Measurements from ENCODE around the gene TNS2. TPM values are rescaled to one million over a fixed set of nuclear protein-coding genes. Genes with fewer than 3 reads are reported as not detected.
"Not testable (repeated sequence)": the region's sequence is repeated elsewhere in the genome, so short reads cannot be mapped to it uniquely, and the experiment has no call there.

TNS2 gene
- total RNA-seq, 1 experiment from 2014 or later = 0.48 TPM

- no peak overlapping the region for H3K9ac ChIP-seq (ENCODE audit: low read length)
- no peak overlapping the region for H3K4me3 ChIP-seq (ENCODE audit: low read length)
- H3K36me3 ChIP-seq (ENCODE audit: insufficient read depth, low read length) = no peaks in the 10 kb centered on the region
- H3K27me3 ChIP-seq (ENCODE audit: low read length) = no peaks in the 10 kb centered on the region
- H2AFZ ChIP-seq (ENCODE audit: low read length) = no peak overlapping the region
- H3K27ac ChIP-seq (ENCODE audit: low read length) = no peak overlapping the region
- no peaks in the 10 kb centered on the region for H3K4me1 ChIP-seq (ENCODE audit: low read length)
- H3K9me2 ChIP-seq (replicated peaks; ENCODE audit: insufficient read depth, low read length) = no peaks in the 10 kb centered on the region
- H4K20me1 ChIP-seq (ENCODE audit: insufficient read depth, low read depth, low read length) = no peaks in the 10 kb centered on the region
- no peaks in the 10 kb centered on the region for H3K9me3 ChIP-seq (ENCODE audit: low read length)
- H3K4me2 ChIP-seq (ENCODE audit: low read depth, low read length, poor library complexity, severe bottlenecking) = no peak overlapping the region
- no peak for DNase-seq
- no peaks in the 10 kb centered on the region for H3K79me2 ChIP-seq (ENCODE audit: low read length)
Observed at GRCh38 chr12:53091756-53092155, 41.9 kb downstream of the TNS2 start.

GRCh38 chr12:53093777-53094393 lies 44.0 kb downstream of the TNS2 start:
- Histone ChIP-seq H3K27ac (ENCODE audit: low read length) (no peak overlapping the region), H4K20me1 (ENCODE audit: insufficient read depth, low read depth, low read length) (no peaks in the 10 kb centered on the region), H3K9me2 (replicated peaks; ENCODE audit: insufficient read depth, low read length) (no peaks in the 10 kb centered on the region), H3K27me3 (ENCODE audit: low read length) (0 out of 2 replicates have a peak, but pooled peaks cover 3% of the 10 kb centered on the region), H3K79me2 (ENCODE audit: low read length) (no peaks in the 10 kb centered on the region), H3K4me2 (ENCODE audit: low read depth, low read length, poor library complexity, severe bottlenecking) (no peak overlapping the region), H3K36me3 (ENCODE audit: insufficient read depth, low read length) (no peaks in the 10 kb centered on the region), H3K4me3 (ENCODE audit: low read length) (no peak overlapping the region), H3K4me1 (ENCODE audit: low read length) (peaks cover 18% of the 10 kb centered on the region), H3K9me3 (ENCODE audit: low read length) (no peaks in the 10 kb centered on the region), H3K9ac (ENCODE audit: low read length) (no peak overlapping the region), H2AFZ (ENCODE audit: low read length) (peak overlapping the region; percentile 34; the same call in 1 of the 2 replicates)
- no peak for DNase-seq

DNA sequence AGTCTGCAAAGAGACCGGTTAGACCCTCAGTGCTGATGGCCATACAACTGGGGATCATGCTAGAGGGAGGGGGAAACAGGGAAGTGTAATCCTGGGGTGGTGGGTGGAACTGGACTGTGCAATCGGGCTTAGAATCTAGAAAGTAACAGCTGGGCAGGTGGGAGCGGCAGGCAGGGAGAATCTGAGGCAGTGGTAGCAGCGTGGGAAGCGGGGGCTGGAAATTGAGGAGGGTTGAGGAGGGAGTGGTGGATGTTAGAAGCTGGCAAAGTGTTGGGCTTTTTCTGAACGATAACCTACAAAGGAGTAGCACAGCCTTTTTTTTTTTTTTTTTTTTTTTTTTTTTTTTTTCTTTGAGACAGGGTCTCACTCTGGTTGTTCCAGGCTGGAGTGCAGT lies 44.5 kb downstream of the TNS2 start:
- Histone ChIP-seq H3K9ac (ENCODE audit: low read length) (no peak overlapping the region), H2AFZ (ENCODE audit: low read length) (no peak overlapping the region; the same call in 1 of the 2 replicates)

GRCh38 chr12:53094796-53095595 lies 45.1 kb downstream of the TNS2 start:
- not testable (repeated sequence) for DNase-seq; H3K9me2 ChIP-seq (replicated peaks; ENCODE audit: insufficient read depth, low read length); H2AFZ ChIP-seq (ENCODE audit: low read length); H3K4me2 ChIP-seq (ENCODE audit: low read depth, low read length, poor library complexity, severe bottlenecking); H3K4me3 ChIP-seq (ENCODE audit: low read length); H3K9me3 ChIP-seq (ENCODE audit: low read length); H3K27me3 ChIP-seq (ENCODE audit: low read length); H3K36me3 ChIP-seq (ENCODE audit: insufficient read depth, low read length); H4K20me1 ChIP-seq (ENCODE audit: insufficient read depth, low read depth, low read length); H3K9ac ChIP-seq (ENCODE audit: low read length); H3K79me2 ChIP-seq (ENCODE audit: low read length); H3K27ac ChIP-seq (ENCODE audit: low read length)
- H3K4me1 ChIP-seq (ENCODE audit: low read length) = peaks cover 21% of the 10 kb centered on the region

More for the DNA sequence above, 44.5 kb downstream of the TNS2 start:
- no peaks in the 10 kb centered on the region for H3K36me3 ChIP-seq (ENCODE audit: insufficient read depth, low read length)
- no peaks in the 10 kb centered on the region for H3K79me2 ChIP-seq (ENCODE audit: low read length)
- no peak overlapping the region for H3K4me2 ChIP-seq (ENCODE audit: low read depth, low read length, poor library complexity, severe bottlenecking)
- no peak overlapping the region for H3K27ac ChIP-seq (ENCODE audit: low read length)
- H3K4me1 ChIP-seq (ENCODE audit: low read length) = peaks cover 21% of the 10 kb centered on the region
- H3K4me3 ChIP-seq (ENCODE audit: low read length) = no peak overlapping the region
- no peaks in the 10 kb centered on the region for H3K9me3 ChIP-seq (ENCODE audit: low read length)
- H3K27me3 ChIP-seq (ENCODE audit: low read length) = 0 out of 2 replicates have a peak, but pooled peaks cover 3% of the 10 kb centered on the region
- H4K20me1 ChIP-seq (ENCODE audit: insufficient read depth, low read depth, low read length) = no peaks in the 10 kb centered on the region
- no peaks in the 10 kb centered on the region for H3K9me2 ChIP-seq (replicated peaks; ENCODE audit: insufficient read depth, low read length)
- no peak for DNase-seq

- DNase-seq; H3K4me3 ChIP-seq (ENCODE audit: low read length); H4K20me1 ChIP-seq (ENCODE audit: insufficient read depth, low read depth, low read length); H3K27ac ChIP-seq (ENCODE audit: low read length); H3K9me2 ChIP-seq (replicated peaks; ENCODE audit: insufficient read depth, low read length); H3K36me3 ChIP-seq (ENCODE audit: insufficient read depth, low read length); H3K27me3 ChIP-seq (ENCODE audit: low read length); H3K79me2 ChIP-seq (ENCODE audit: low read length); H3K9ac ChIP-seq (ENCODE audit: low read length); H3K9me3 ChIP-seq (ENCODE audit: low read length); H3K4me2 ChIP-seq (ENCODE audit: low read depth, low read length, poor library complexity, severe bottlenecking); H2AFZ ChIP-seq (ENCODE audit: low read length): not testable (repeated sequence)
- peaks cover 21% of the 10 kb centered on the region for H3K4me1 ChIP-seq (ENCODE audit: low read length)
Observed at GRCh38 chr12:53095596-53095895, 45.7 kb downstream of the TNS2 start.

DNA sequence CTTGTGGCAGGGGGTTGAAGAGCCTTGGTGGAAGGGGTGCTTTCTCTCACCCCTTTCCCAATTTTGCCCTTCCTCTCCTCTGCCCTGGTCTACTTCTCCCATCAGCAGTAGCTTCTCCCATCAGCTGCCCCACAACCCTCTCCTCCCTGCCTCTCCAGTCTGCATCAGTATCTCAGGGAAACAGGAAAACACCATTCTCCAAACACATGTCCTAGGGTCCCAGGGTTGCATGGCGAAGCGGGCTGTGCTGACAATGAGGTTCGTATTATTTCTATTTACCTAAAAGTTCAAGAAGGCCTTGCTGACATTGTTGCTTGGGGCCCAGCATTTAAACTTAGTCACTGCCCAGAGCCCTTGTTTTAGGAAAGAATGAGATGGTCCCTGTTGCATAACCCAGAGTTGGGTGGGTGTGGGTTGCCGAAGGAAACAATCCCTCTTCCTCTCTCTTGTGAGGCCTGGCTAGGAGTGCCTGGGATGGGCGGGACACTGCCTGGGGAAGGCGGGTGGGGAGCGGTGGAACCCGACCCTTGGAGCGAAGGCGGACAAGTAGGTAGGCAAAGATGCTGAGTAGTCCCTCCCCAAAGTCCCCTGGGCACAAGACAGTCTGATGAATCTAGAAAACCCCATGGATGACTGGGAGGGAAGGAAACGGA lies 46.4 kb downstream of the TNS2 start:
- H3K79me2 ChIP-seq (ENCODE audit: low read length) = no peaks in the 10 kb centered on the region
- H3K4me2 ChIP-seq (ENCODE audit: low read depth, low read length, poor library complexity, severe bottlenecking) = no peak overlapping the region
- H3K4me3 ChIP-seq (ENCODE audit: low read length) = no peak overlapping the region
- no peaks in the 10 kb centered on the region for H3K9me2 ChIP-seq (replicated peaks; ENCODE audit: insufficient read depth, low read length)
- H3K9me3 ChIP-seq (ENCODE audit: low read length) = no peaks in the 10 kb centered on the region
- H3K36me3 ChIP-seq (ENCODE audit: insufficient read depth, low read length) = no peaks in the 10 kb centered on the region
- DNase-seq = no peak
- H2AFZ ChIP-seq (ENCODE audit: low read length) = no peak overlapping the region
- H3K27me3 ChIP-seq (ENCODE audit: low read length) = 0 out of 2 replicates have a peak, but pooled peaks cover 3% of the 10 kb centered on the region
- H3K27ac ChIP-seq (ENCODE audit: low read length) = no peak overlapping the region
- no peak overlapping the region for H3K9ac ChIP-seq (ENCODE audit: low read length)
- H3K4me1 ChIP-seq (ENCODE audit: low read length) = peaks cover 21% of the 10 kb centered on the region
- no peaks in the 10 kb centered on the region for H4K20me1 ChIP-seq (ENCODE audit: insufficient read depth, low read depth, low read length)

GRCh38 chr12:53096759-53097158 lies 46.9 kb downstream of the TNS2 start:
- Histone ChIP-seq H3K4me1 (ENCODE audit: low read length) (peaks cover 21% of the 10 kb centered on the region), H3K9me3 (ENCODE audit: low read length) (no peaks in the 10 kb centered on the region), H4K20me1 (ENCODE audit: insufficient read depth, low read depth, low read length) (no peaks in the 10 kb centered on the region), H3K9me2 (replicated peaks; ENCODE audit: insufficient read depth, low read length) (no peaks in the 10 kb centered on the region), H3K27ac (ENCODE audit: low read length) (no peak overlapping the region), H3K79me2 (ENCODE audit: low read length) (no peaks in the 10 kb centered on the region), H3K36me3 (ENCODE audit: insufficient read depth, low read length) (no peaks in the 10 kb centered on the region), H3K9ac (ENCODE audit: low read length) (no peak overlapping the region), H3K4me2 (ENCODE audit: low read depth, low read length, poor library complexity, severe bottlenecking) (peak overlapping the region; percentile 76), H3K27me3 (ENCODE audit: low read length) (0 out of 2 replicates have a peak, but pooled peaks cover 3% of the 10 kb centered on the region), H2AFZ (ENCODE audit: low read length) (no peak overlapping the region), H3K4me3 (ENCODE audit: low read length) (no peak overlapping the region)
- DNase-seq = no peak

DNA sequence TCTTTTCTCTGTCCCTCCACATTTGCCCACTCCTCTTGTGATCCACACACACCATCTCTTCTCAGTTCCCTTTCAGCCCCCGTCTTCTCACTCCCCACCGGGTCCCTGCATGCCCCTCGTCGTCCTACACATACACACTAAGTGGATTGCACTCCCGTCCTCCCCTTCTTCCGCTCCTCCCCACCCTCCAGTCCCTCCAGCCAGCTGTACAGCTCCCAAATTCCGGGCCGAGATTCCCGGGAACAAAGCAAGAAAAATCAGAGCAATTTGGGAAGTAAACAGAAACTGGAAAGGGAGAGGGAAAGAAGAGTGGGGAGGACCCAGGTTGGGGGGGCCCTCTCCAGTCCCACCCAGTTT lies 47.3 kb downstream of the TNS2 start:
- no peak for DNase-seq
- H3K4me3 ChIP-seq (ENCODE audit: low read length) = peak overlapping the region; percentile 68; the same call in 1 of the 2 replicates
- H3K27ac ChIP-seq (ENCODE audit: low read length) = no peak overlapping the region
- H3K36me3 ChIP-seq (ENCODE audit: insufficient read depth, low read length) = no peaks in the 10 kb centered on the region
- peak overlapping the region; percentile 96; the same call in 1 of the 2 replicates for H2AFZ ChIP-seq (ENCODE audit: low read length)
- no peaks in the 10 kb centered on the region for H3K79me2 ChIP-seq (ENCODE audit: low read length)
- no peaks in the 10 kb centered on the region for H3K9me3 ChIP-seq (ENCODE audit: low read length)
- no peaks in the 10 kb centered on the region for H3K9me2 ChIP-seq (replicated peaks; ENCODE audit: insufficient read depth, low read length)
- H3K4me1 ChIP-seq (ENCODE audit: low read length) = peaks cover 21% of the 10 kb centered on the region
- peak overlapping the region; percentile 69 for H3K9ac ChIP-seq (ENCODE audit: low read length)
- peak overlapping the region; percentile 76 for H3K4me2 ChIP-seq (ENCODE audit: low read depth, low read length, poor library complexity, severe bottlenecking)
- H4K20me1 ChIP-seq (ENCODE audit: insufficient read depth, low read depth, low read length) = no peaks in the 10 kb centered on the region
- H3K27me3 ChIP-seq (ENCODE audit: low read length) = 0 out of 2 replicates have a peak, but pooled peaks cover 3% of the 10 kb centered on the region

Measured in Karpas-422 (cell line).